ENCODE results near the gene FMO3.

Gene FMO3

DNA sequence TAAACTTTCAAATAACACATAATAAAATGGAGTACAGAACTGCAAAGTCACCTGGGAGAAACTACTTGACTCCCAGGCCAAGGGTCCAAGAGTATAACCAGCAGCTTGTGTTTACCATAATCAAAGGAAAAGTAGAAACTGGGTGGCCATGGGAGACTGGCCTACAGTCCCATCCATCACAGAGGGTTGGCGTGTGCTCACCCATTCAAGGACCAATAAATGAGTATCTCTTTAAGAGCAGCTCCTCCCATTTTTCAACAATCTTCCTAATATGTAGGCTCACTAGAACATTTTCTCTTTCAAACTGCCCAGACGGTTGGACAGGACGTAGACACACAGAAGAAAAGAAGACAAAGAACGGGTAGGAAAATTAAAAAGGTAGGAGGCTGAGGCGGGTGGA lies at the start of gene FMO3:
TSS of gene FMO3 (plus strand) at position 302 of the 400 bp plus-strand sequence. CDS start 1,754 bp downstream, outside the sequence.
- H3K4me3 ChIP-seq (replicated peaks in 1 of 2; ENCODE audit: low read depth in 2 of 2, low read length in 2 of 2), result no peak within 1 kb of the TSS
- DNase-seq (ENCODE audit: low read depth in 2 of 2), result no peak
- TF ChIP-seq, protein P1, sequence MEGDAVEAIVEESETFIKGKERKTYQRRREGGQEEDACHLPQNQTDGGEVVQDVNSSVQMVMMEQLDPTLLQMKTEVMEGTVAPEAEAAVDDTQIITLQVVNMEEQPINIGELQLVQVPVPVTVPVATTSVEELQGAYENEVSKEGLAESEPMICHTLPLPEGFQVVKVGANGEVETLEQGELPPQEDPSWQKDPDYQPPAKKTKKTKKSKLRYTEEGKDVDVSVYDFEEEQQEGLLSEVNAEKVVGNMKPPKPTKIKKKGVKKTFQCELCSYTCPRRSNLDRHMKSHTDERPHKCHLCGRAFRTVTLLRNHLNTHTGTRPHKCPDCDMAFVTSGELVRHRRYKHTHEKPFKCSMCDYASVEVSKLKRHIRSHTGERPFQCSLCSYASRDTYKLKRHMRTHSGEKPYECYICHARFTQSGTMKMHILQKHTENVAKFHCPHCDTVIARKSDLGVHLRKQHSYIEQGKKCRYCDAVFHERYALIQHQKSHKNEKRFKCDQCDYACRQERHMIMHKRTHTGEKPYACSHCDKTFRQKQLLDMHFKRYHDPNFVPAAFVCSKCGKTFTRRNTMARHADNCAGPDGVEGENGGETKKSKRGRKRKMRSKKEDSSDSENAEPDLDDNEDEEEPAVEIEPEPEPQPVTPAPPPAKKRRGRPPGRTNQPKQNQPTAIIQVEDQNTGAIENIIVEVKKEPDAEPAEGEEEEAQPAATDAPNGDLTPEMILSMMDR (IDR thresholded peaks at IDR 0.05; ENCODE audit: low read depth, low read length), result no peak

DNA sequence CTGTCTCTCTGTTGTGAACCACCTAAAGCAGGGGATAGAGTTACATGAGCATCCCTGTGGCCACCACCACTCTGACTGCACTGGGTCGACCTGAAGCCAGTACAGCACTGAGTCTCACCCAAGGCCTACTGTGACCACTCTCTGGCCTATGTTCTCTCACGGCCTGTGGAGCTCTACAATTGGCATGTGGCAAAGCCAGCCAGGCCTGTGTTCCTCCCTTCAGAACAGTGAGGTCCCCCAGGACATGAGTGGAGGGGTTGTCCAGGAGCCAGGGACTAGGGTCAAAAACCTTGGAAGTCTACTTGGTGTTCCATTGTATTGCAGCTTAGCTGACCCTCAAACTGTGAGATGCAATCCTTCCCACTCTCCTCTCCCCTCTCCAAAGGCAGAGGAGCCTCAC lies 42.7 kb upstream of the FMO3 start:
- TF ChIP-seq, protein P1 (IDR thresholded peaks at IDR 0.05; ENCODE audit: low read depth, low read length), result no peak
- DNase-seq (ENCODE audit: low read depth in 2 of 2), result no peak
- no peak overlapping the region for H3K4me3 ChIP-seq (replicated peaks in 1 of 2; ENCODE audit: low read depth in 2 of 2, low read length in 2 of 2)

DNA sequence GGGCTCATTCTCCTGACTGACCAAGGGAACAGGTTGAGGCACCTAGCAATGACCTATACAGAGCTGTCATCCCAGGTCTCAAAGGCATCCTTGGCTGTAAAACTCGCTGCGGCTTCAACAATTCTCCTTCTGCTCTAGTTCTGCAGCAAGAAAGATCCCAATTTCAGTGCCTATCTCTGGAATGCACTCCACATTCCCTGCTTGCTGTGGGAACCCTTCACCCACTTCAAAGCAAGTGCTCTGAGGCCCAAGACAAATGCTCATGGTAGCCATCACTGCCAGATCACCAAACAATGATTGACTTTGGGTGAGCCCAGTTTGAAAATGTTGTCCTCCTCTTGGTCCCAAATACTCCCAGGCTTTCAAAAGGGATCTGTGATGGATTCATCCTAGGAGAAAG lies 37.7 kb upstream of the FMO3 start:
- TF ChIP-seq, protein P1 (IDR thresholded peaks at IDR 0.05; ENCODE audit: low read depth, low read length), result no peak
- no peak overlapping the region for H3K4me3 ChIP-seq (replicated peaks in 1 of 2; ENCODE audit: low read depth in 2 of 2, low read length in 2 of 2)
- no peak for DNase-seq (ENCODE audit: low read depth in 2 of 2)

DNA sequence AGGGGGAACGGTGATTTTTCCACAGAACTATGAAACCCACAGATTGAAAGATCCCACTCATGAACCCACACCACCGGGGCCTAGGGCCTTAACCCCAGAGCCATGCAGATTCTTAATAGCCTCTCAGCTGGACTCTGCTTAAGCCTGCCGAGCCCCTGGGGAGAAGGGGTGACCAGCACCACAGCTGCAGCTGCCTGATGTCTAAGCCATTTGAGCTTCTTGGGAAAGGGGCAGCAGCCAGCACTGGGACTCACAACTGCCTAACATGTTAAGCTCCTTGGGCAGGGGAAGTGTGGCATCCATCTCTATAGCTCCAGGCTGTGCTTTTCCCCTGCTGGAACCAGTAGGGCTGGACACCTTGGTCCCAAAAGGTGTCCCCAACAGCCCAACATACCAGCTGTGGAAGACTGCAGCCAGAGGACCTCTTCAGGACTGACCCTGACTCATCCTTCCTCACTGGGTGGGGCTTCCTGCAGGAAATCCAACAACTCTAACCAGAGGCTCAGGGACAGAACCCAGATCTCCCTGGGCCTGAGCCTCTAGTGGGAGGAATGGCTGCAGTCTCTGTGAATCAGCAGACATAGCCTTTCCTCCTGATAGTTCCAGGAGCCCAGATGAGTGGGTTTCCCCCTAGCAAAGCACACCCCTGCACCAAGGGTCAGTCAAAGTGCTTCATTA lies 34.6 kb upstream of the FMO3 start:
- no peak overlapping the region for H3K4me3 ChIP-seq (replicated peaks in 1 of 2; ENCODE audit: low read depth in 2 of 2, low read length in 2 of 2)
- TF ChIP-seq, protein P1 (IDR thresholded peaks at IDR 0.05; ENCODE audit: low read depth, low read length), result no peak
- peak in 1 of 2 donors; percentile 42 for DNase-seq (ENCODE audit: low read depth in 2 of 2)

DNA sequence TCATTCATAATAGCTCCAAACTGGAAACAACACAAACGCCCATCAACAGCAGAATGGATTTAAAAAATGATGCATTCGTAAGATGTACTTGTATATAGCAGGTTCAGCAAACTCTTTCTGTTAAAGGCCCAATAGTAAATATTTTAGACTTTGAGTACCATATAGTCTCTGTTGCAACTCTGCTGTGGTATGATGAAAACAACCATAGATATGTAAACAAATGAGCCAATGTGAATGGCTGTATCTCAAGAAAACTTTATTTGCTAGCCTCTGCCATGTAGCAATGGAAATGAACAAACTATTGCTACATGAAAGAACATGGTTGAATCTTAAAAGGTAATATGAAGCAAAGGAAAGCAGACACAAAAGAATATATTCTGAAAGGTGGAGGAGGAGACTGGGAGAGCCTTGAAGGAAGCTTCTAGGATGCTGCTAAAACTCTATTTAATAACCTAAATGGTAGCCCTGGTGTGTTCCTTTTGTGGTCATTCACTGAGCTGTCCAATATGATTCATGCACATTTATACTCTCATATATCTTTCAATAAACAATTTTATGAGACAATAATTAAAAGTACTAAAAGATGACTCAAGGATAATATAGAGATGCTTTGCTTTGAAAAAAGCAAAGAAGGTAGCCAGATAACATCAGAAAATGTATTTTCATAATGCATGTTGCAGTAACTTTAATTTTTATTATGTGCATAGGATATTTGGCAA lies 29.1 kb upstream of the FMO3 start:
- no peak for DNase-seq (ENCODE audit: low read depth in 2 of 2)
- no peak overlapping the region for H3K4me3 ChIP-seq (replicated peaks in 1 of 2; ENCODE audit: low read depth in 2 of 2, low read length in 2 of 2)

DNA sequence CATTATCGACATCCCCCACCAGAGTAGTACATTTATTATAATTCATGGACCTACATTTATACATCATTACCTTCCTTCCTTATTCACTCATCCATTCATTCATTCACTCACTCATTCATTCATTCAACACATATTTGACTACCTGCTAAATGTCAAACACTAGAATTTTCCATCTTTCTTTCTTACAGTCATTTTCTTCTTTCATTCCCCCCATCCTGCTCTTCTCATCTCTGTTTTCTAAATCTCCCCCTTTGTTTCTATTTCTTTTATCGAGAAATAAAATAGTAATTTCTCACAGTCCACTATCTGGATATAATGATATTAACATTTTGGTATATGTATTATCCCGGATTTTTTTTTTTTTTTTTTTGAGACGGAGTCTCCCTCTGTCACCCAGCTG lies 27.8 kb upstream of the FMO3 start:
- TF ChIP-seq, protein P1 (IDR thresholded peaks at IDR 0.05; ENCODE audit: low read depth, low read length), result no peak
- no peak for DNase-seq (ENCODE audit: low read depth in 2 of 2)
- H3K4me3 ChIP-seq (replicated peaks in 1 of 2; ENCODE audit: low read depth in 2 of 2, low read length in 2 of 2), result no peak overlapping the region

More for the DNA sequence above, 29.1 kb upstream of the FMO3 start:
- TF ChIP-seq, protein P1 (IDR thresholded peaks at IDR 0.05; ENCODE audit: low read depth, low read length), result no peak
